ENCODE data around the gene KIF6. TPM values are rescaled to one million over a fixed set of nuclear protein-coding genes. Genes with fewer than 3 reads are reported as not detected.
"Not testable (repeated sequence)": the region's sequence is repeated elsewhere in the genome, so short reads cannot be mapped to it uniquely, and the experiment has no call there.

The KIF6 gene
- total RNA-seq, 2 experiments from 2014 or later: not detected

DNA sequence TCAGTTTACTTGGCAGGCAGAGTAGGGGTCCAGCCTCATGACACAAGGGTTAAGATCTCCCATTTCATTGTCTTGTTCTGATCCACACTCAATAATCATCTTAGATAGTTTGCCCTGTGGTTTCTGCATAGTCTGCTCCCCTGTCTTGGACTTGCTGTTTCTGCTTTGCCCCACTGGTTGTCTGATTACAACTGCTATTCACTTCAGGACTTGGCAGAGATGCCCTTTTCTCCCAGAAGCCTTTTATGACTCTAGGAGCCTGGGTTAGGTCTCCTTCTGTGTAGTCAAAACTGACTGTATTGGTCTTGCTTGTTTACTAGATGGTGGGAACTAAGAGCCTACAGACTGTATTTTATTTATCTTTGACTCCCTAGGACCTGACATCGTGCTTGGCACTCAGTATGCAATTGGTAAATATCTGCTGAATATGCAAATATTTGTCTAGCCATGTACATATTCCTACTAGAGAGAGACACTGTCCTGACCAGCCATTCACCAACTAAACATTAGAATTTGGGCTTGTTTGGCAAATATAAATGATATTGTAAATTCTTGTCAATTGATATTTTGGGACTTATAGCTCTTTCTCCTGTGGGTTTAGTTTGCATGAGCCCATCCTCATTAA is 236.8 kb downstream of the KIF6 start:
- intact Hi-C loops (cut with DNase I, micrococcal nuclease): no loop called here
- no peaks in the 10 kb centered on the region for H3K36me3 ChIP-seq (ENCODE audit: insufficient read depth, low read length)
- no peaks in the 10 kb centered on the region for H3K4me1 ChIP-seq (ENCODE audit: insufficient read depth, low read length)
- Mint-ChIP-seq H3K4me1 (ENCODE audit: low read depth) (no peaks in the 10 kb centered on the region), H3K27ac (no peak overlapping the region), H3K27me3 (peaks cover 35% of the 10 kb centered on the region), H3K4me3 (no peak overlapping the region), H3K9me3 (no peaks in the 10 kb centered on the region), H3K36me3 (ENCODE audit: low read depth) (no peaks in the 10 kb centered on the region)
- no peaks in the 10 kb centered on the region for H3K9me3 ChIP-seq (ENCODE audit: control insufficient read depth in 1 of 2, insufficient read depth in 1 of 2, low read length in 2 of 2)
- TF ChIP-seq, protein P1, sequence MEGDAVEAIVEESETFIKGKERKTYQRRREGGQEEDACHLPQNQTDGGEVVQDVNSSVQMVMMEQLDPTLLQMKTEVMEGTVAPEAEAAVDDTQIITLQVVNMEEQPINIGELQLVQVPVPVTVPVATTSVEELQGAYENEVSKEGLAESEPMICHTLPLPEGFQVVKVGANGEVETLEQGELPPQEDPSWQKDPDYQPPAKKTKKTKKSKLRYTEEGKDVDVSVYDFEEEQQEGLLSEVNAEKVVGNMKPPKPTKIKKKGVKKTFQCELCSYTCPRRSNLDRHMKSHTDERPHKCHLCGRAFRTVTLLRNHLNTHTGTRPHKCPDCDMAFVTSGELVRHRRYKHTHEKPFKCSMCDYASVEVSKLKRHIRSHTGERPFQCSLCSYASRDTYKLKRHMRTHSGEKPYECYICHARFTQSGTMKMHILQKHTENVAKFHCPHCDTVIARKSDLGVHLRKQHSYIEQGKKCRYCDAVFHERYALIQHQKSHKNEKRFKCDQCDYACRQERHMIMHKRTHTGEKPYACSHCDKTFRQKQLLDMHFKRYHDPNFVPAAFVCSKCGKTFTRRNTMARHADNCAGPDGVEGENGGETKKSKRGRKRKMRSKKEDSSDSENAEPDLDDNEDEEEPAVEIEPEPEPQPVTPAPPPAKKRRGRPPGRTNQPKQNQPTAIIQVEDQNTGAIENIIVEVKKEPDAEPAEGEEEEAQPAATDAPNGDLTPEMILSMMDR (IDR thresholded peaks at IDR 0.05): no peak
- POLR2A ChIA-PET: no interaction called here
- ATAC-seq (ENCODE audit: poor library complexity) (no peak), DNase-seq (no peak)
- CTCF ChIA-PET: no interaction called here
- H3K27ac ChIP-seq (ENCODE audit: low read depth in 1 of 2, low read length in 2 of 2): no peak overlapping the region
- peaks cover 2 to 4% of the 10 kb centered on the region in 2 experiments for H3K27me3 ChIP-seq (ENCODE audit: control insufficient read depth in 1 of 2, insufficient read depth in 2 of 2, low read length in 2 of 2)
- no peak overlapping the region for H3K4me3 ChIP-seq (ENCODE audit: low read length)

DNA sequence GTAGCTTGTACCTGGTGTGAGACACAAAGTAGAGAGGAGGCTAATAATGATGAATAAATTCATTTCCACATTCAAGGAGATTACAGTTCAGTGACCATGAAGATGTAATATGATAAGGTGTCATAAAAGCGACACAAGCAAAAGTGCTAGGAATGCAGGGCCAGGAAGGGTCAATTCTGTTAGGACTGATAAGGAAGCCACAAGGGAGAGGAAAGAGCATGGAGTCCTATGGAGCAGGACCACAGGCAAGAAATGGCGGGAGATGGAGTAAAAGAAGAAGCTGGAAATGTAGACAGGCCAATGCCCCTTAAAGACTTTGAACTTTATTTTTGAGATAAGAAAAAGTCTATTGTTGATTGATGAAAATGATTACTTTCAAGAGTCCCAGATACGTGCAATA is 240.9 kb downstream of the KIF6 start:
- intact Hi-C loops (cut with DNase I, micrococcal nuclease): no loop called here
- peaks cover 0 to 14% of the 10 kb centered on the region in 2 experiments for H3K27me3 ChIP-seq (ENCODE audit: control insufficient read depth in 1 of 2, insufficient read depth in 2 of 2, low read length in 2 of 2)
- no peak overlapping the region for H3K4me3 Mint-ChIP-seq
- no peaks in the 10 kb centered on the region for H3K9me3 Mint-ChIP-seq
- H3K27ac Mint-ChIP-seq: no peak overlapping the region
- H3K36me3 Mint-ChIP-seq (ENCODE audit: low read depth): no peaks in the 10 kb centered on the region
- peaks cover 35% of the 10 kb centered on the region for H3K27me3 Mint-ChIP-seq
- no peak overlapping the region for H3K4me3 ChIP-seq (ENCODE audit: low read length)
- no peaks in the 10 kb centered on the region for H3K4me1 ChIP-seq (ENCODE audit: insufficient read depth, low read length)
- ATAC-seq (ENCODE audit: poor library complexity) (no peak), DNase-seq (no peak)
- TF ChIP-seq, protein P1 (IDR thresholded peaks at IDR 0.05): no peak
- ChIA-PET CTCF (no interaction called here), POLR2A (no interaction called here)
- no peak overlapping the region for H3K27ac ChIP-seq (ENCODE audit: low read depth in 1 of 2, low read length in 2 of 2)
- H3K9me3 ChIP-seq (ENCODE audit: control insufficient read depth in 1 of 2, insufficient read depth in 1 of 2, low read length in 2 of 2): no peaks in the 10 kb centered on the region
- no peaks in the 10 kb centered on the region for H3K4me1 Mint-ChIP-seq (ENCODE audit: low read depth)
- no peaks in the 10 kb centered on the region for H3K36me3 ChIP-seq (ENCODE audit: insufficient read depth, low read length)

DNA sequence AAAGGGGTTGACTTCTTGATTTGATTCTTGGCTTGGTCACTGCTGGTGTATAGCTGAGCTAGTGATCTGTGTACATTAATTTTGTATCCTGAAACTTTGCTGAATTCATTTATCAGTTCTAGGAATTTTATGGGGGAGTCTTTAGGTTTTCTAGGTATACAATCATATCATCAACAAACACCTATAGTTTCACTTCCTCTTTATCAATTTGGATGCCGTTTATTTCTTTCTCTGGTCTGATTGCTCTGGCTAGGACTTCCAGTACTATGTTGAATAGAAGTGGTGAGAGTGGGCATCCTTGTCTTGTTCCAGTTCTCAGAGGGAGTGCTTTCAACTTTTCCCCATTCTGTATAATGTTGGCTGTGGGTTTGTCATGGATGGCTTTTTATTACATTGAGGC is 245.4 kb downstream of the KIF6 start:
- H3K9me3 ChIP-seq (ENCODE audit: control insufficient read depth in 1 of 2, insufficient read depth in 1 of 2, low read length in 2 of 2); CTCF ChIA-PET; H3K27ac Mint-ChIP-seq; H3K4me3 ChIP-seq (ENCODE audit: low read length); H3K4me1 Mint-ChIP-seq (ENCODE audit: low read depth); POLR2A ChIA-PET; intact Hi-C loops (cut with DNase I, micrococcal nuclease); H3K4me3 Mint-ChIP-seq; ATAC-seq (ENCODE audit: poor library complexity); H3K4me1 ChIP-seq (ENCODE audit: insufficient read depth, low read length); H3K36me3 ChIP-seq (ENCODE audit: insufficient read depth, low read length); H3K9me3 Mint-ChIP-seq; H3K27ac ChIP-seq (ENCODE audit: low read depth in 1 of 2, low read length in 2 of 2); H3K36me3 Mint-ChIP-seq (ENCODE audit: low read depth); DNase-seq: not testable (repeated sequence)
- H3K27me3 Mint-ChIP-seq: peaks cover 26% of the 10 kb centered on the region
- H3K27me3 ChIP-seq (ENCODE audit: control insufficient read depth in 1 of 2, insufficient read depth in 2 of 2, low read length in 2 of 2): peaks cover 0 to 14% of the 10 kb centered on the region in 2 experiments

DNA sequence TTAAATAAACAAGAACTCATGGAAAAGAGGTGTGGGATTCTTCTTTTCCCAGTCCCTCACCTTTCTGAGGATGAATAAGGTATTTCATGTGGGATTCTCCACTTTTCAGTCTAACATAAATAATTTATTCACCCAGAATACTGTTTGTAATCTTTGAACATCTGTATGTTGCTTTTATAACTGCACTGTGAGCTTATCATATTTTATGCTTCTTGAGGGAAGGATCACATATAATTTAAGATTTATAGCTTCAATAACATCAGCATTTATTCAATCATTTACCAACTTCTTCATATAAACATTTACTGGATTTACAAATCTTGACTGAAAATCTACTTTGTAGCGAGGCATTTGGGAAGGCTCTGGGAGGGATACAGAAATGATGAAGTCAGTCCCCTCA is 248.5 kb downstream of the KIF6 start:
- ATAC-seq (ENCODE audit: poor library complexity): no peak

More for the DNA sequence above, 248.5 kb downstream of the KIF6 start:
- H3K27ac ChIP-seq (ENCODE audit: low read depth in 1 of 2, low read length in 2 of 2): no peak overlapping the region
- Mint-ChIP-seq H3K27ac (no peak overlapping the region), H3K4me3 (no peak overlapping the region), H3K9me3 (no peaks in the 10 kb centered on the region), H3K4me1 (ENCODE audit: low read depth) (no peaks in the 10 kb centered on the region), H3K36me3 (ENCODE audit: low read depth) (no peaks in the 10 kb centered on the region), H3K27me3 (peaks cover 10% of the 10 kb centered on the region)
- H3K9me3 ChIP-seq (ENCODE audit: control insufficient read depth in 1 of 2, insufficient read depth in 1 of 2, low read length in 2 of 2): no peaks in the 10 kb centered on the region
- no peak for DNase-seq
- no peaks in the 10 kb centered on the region for H3K27me3 ChIP-seq (ENCODE audit: control insufficient read depth in 1 of 2, insufficient read depth in 2 of 2, low read length in 2 of 2)
- H3K36me3 ChIP-seq (ENCODE audit: insufficient read depth, low read length): no peaks in the 10 kb centered on the region
- ChIA-PET POLR2A (no interaction called here), CTCF (no interaction called here)
- no peak overlapping the region for H3K4me3 ChIP-seq (ENCODE audit: low read length)
- TF ChIP-seq, protein P1 (IDR thresholded peaks at IDR 0.05): no peak
- no peaks in the 10 kb centered on the region for H3K4me1 ChIP-seq (ENCODE audit: insufficient read depth, low read length)
- intact Hi-C loops (cut with DNase I, micrococcal nuclease): no loop called here
